PC-3 (cell line): Measurements from ENCODE around the gene OR2Y1. TPM values are rescaled to one million over a fixed set of nuclear protein-coding genes. Genes with fewer than 3 reads are reported as not detected.
A peak's percentile ranks its signal among the peaks of the same experiment; 100 is the strongest.

ENCODE experiments used
- ATAC-seq: fragments of 200-7000 bp; cut with Tn5 transposase; 2 replicates; pipeline ENCODE4 v1.9.1; 2020; ENCODE audit warnings: mild to moderate bottlenecking, moderate library complexity
- BruUV-seq: library from RNA; stranded (reverse); fragments of 400-500 nt; replicated peaks from 2 replicates; lab custom pipeline; 2021; lab: Mats Ljungman, UMichigan
- CTCF ChIA-PET: fragments of 300-600 bp; sonication (Branson Sonifier 250); formaldehyde crosslinking; loops from one replicate; lab custom pipeline; 2022; ENCODE audit warnings: antibody characterized with exemption; lab: Charles Lee
- POLR2A ChIA-PET: fragments of 300-600 bp; sonication (Branson Sonifier 250); formaldehyde crosslinking; loops from one replicate; lab custom pipeline; 2022; ENCODE audit warnings: antibody characterized with exemption; ENCODE audit not compliant: unreplicated experiment; lab: Charles Lee
- DNase-seq: peaks from one replicate; pipeline ENCODE4 v3.0.0-alpha.2; 2015
- H2AFZ ChIP-seq: fragments of 300-600 bp; sonication (generic); 2 replicates; pipeline ENCODE4 v1.6.0; 2016; ENCODE audit warnings: antibody characterized with exemption, low read length
- H3F3A ChIP-seq: fragments of 300-600 bp; sonication (generic); one replicate; pipeline ENCODE4 v1.6.0; 2017; ENCODE audit warnings: antibody characterized with exemption, low read length, control low read depth, mild to moderate bottlenecking; ENCODE audit not compliant: unreplicated experiment
- H3K27ac ChIP-seq: fragments of 300-600 bp; sonication (generic); 2 replicates; pipeline ENCODE4 v1.5.1; 2016; ENCODE audit warnings: mild to moderate bottlenecking, low read length
- H3K27me3 ChIP-seq: fragments of 300-600 bp; sonication (generic); 2 replicates; pipeline ENCODE4 v1.6.1; 2016; ENCODE audit warnings: low read length, mixed read lengths
- H3K36me3 ChIP-seq: fragments of 300-600 bp; sonication (generic); 2 replicates; pipeline ENCODE4 v1.6.1; 2016; ENCODE audit warnings: low read depth, mixed run types, low read length, mixed read lengths
- H3K4me1 ChIP-seq: fragments of 300-600 bp; sonication (generic); 2 replicates; pipeline ENCODE4 v1.5.1; 2016; ENCODE audit warnings: low read length; ENCODE audit not compliant: insufficient read depth
- H3K4me2 ChIP-seq: fragments of 300-600 bp; sonication (generic); 2 replicates; pipeline ENCODE4 v1.6.0; 2016; ENCODE audit warnings: low read length
- H3K4me3 ChIP-seq: fragments of 300-600 bp; sonication (generic); 2 replicates; pipeline ENCODE4 v1.5.1; 2016; ENCODE audit warnings: mild to moderate bottlenecking, low read length, mixed read lengths
- H3K79me2 ChIP-seq: fragments of 300-600 bp; sonication (generic); 2 replicates; pipeline ENCODE4 v1.6.1; 2017; ENCODE audit warnings: low read length, mixed read lengths
- H3K9ac ChIP-seq: fragments of 300-600 bp; sonication (generic); 2 replicates; pipeline ENCODE4 v1.6.0; 2016; ENCODE audit warnings: mild to moderate bottlenecking, low read length
- H3K9me2 ChIP-seq: fragments of 300-600 bp; sonication (generic); replicated peaks from 2 replicates; pipeline ENCODE4 v1.6.1; 2016; ENCODE audit warnings: mixed run types, low read length, mixed read lengths
- H3K9me3 ChIP-seq: fragments of 300-600 bp; sonication (generic); 2 replicates; pipeline ENCODE4 v1.6.1; 2016; ENCODE audit warnings: low read length, mixed read lengths
- H4K20me1 ChIP-seq: fragments of 300-600 bp; sonication (generic); 2 replicates; pipeline ENCODE4 v1.6.1; 2016; ENCODE audit warnings: low read length, mixed read lengths
- CTCF ChIP-seq: fragments of 300-600 bp; sonication (generic); conservative IDR thresholded peaks from 2 replicates; pipeline ENCODE4 v1.5.1; 2017; ENCODE audit warnings: antibody characterized with exemption, low read depth, mild to moderate bottlenecking, low read length
- EZH2 ChIP-seq: fragments of 300-600 bp; sonication (generic); IDR thresholded peaks from one replicate; pipeline ENCODE4 v1.6.1; 2017; ENCODE audit warnings: antibody characterized with exemption, mild to moderate bottlenecking, low read length; ENCODE audit not compliant: unreplicated experiment
- EZH2phosphoT487 ChIP-seq: fragments of 300-600 bp; sonication (generic); IDR thresholded peaks from 2 replicates; pipeline ENCODE4 v1.6.1; 2018; ENCODE audit warnings: mild to moderate bottlenecking, antibody characterized with exemption, low read length, borderline replicate concordance
- intact Hi-C: fragments of 100-400 bp; cut with micrococcal nuclease; formaldehyde crosslinking; loops from 2 replicates; pipeline ENCODE4 v1.9.0; 2023
- total RNA-seq: library from RNA; depleted of rRNA; stranded (reverse); fragments of >200 nt; gene quantifications from 2 replicates; pipeline ENCODE4 v1.2.3, GENCODE V29; 2014

Gene OR2Y1
- total RNA-seq, 1 experiment from 2014 or later: not detected

DNA sequence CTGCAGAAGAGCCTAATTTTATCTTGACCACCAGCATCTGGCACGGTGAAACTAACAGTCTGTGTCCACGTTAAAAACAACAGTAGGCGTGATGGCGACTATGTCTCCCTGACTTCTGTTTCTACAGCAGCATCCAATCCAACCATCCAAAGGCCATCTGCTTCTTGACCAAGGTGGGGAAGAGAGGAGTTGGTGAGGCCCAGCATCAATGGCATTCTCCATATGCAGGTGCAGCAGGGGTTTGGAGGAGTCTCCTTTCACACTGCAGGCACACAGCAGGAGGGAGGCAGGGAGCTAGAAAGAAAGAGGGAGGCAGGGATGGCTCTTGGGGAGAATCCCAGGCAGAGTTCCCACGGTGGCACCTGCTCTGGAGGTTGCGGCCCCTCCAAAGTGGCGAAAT is 35.8 kb upstream of the OR2Y1 start:
- DNase-seq: no peak
- no peak overlapping the region for H3K4me3 ChIP-seq
- no peaks in the 10 kb centered on the region for H3K79me2 ChIP-seq
- POLR2A ChIA-PET: no interaction called here
- H3K27ac ChIP-seq: no peak overlapping the region
- CTCF ChIA-PET: no interaction called here
- intact Hi-C loops: no loop called here
- no TSS peak for BruUV-seq
- H3K27me3 ChIP-seq: no peaks in the 10 kb centered on the region; the same call in 1 of the 2 replicates
- no peaks in the 10 kb centered on the region for H4K20me1 ChIP-seq
- no peaks in the 10 kb centered on the region for H3K36me3 ChIP-seq
- H2AFZ ChIP-seq: no peak overlapping the region
- H3K9ac ChIP-seq: no peak overlapping the region
- no peak overlapping the region for H3K4me2 ChIP-seq
- no peaks in the 10 kb centered on the region for H3K4me1 ChIP-seq
- ATAC-seq: no peak
- TF ChIP-seq EZH2phosphoT487: no peak
- no peak for TF ChIP-seq CTCF
- no peak for TF ChIP-seq EZH2
- no peaks in the 10 kb centered on the region for H3F3A ChIP-seq
- 0 out of 2 replicates have a peak, but pooled peaks cover 5% of the 10 kb centered on the region for H3K9me2 ChIP-seq
- H3K9me3 ChIP-seq: no peaks in the 10 kb centered on the region

- ChIA-PET POLR2A (no interaction called here), CTCF (interaction anchor here (0.6 kb wide), 1 partner anchor 15 kb away, joined by 4 read pairs; no protein-coding TSS in a partner anchor)
- BruUV-seq: no TSS peak
- Histone ChIP-seq H3K4me1 (peaks cover 10% of the 10 kb centered on the region), H3K4me3 (no peak overlapping the region), H3K9me2 (0 out of 2 replicates have a peak, but pooled peaks cover 5% of the 10 kb centered on the region), H4K20me1 (no peaks in the 10 kb centered on the region), H2AFZ (no peak overlapping the region), H3K4me2 (no peak overlapping the region), H3K36me3 (no peaks in the 10 kb centered on the region), H3K9me3 (no peaks in the 10 kb centered on the region), H3K27ac (no peak overlapping the region), H3K27me3 (no peaks in the 10 kb centered on the region), H3K79me2 (no peaks in the 10 kb centered on the region), H3K9ac (no peak overlapping the region), H3F3A (no peaks in the 10 kb centered on the region)
- DNase-seq (no peak), ATAC-seq (no peak)
- intact Hi-C loops: no loop called here
- no peak for TF ChIP-seq EZH2phosphoT487
- no peak for TF ChIP-seq EZH2
- no peak for TF ChIP-seq CTCF
Measured at GRCh38 chr5:180771839-180772238, 32.0 kb upstream of the OR2Y1 start.

DNA sequence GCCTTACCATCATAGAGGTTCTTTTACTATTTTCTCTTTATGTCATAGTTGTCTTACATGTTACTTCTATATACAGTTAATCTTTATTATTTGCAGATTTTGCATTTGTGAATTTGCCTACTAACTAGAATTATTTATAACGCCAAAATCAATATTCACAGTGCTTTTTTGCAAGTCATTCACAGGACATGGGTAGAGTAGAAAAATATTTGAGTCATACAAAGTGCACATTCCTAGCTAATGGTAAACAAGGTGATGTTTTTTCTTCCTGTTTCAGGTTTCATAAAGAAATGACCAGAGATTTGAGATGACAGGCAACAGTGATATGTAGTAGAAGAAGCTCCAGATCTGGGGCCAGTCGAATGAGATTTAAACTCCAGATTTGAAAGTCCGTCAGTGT is 30.0 kb upstream of the OR2Y1 start:
- Histone ChIP-seq H4K20me1 (no peaks in the 10 kb centered on the region), H2AFZ (peak overlapping the region; percentile 50; the same call in 1 of the 2 replicates), H3K9me3 (0 out of 2 replicates have a peak, but pooled peaks cover 4% of the 10 kb centered on the region), H3K79me2 (no peaks in the 10 kb centered on the region), H3K27ac (peak overlapping the region; percentile 6; the same call in 1 of the 2 replicates), H3K4me3 (no peak overlapping the region), H3K4me1 (peaks cover 10% of the 10 kb centered on the region), H3K9me2 (0 out of 2 replicates have a peak, but pooled peaks cover 3% of the 10 kb centered on the region), H3K27me3 (no peaks in the 10 kb centered on the region), H3K4me2 (peak overlapping the region; percentile 34), H3F3A (no peaks in the 10 kb centered on the region), H3K36me3 (no peaks in the 10 kb centered on the region), H3K9ac (no peak overlapping the region)
- TF ChIP-seq EZH2 (no peak), CTCF (no peak), EZH2phosphoT487 (no peak)
- ChIA-PET CTCF (interaction anchor here (0.5 kb wide), 1 partner anchor 228 kb away, joined by 3 read pairs; no protein-coding TSS in a partner anchor), POLR2A (interaction anchor here (0.7 kb wide), 1 partner anchor 40 kb away, joined by 3 read pairs; no protein-coding TSS in a partner anchor)
- BruUV-seq: no TSS peak
- peak; percentile 70 for DNase-seq
- intact Hi-C loops: no loop called here
- ATAC-seq: peak; percentile 73
